HCT116 (cell line): ENCODE results near the gene SNRNP70.

Experiments used
- CTCF ChIP-seq, 3 experiments: fragments of 200-600 bp in 1 of 3; sonication (generic) in 1 of 3; IDR thresholded peaks in 2 of 3; conservative IDR thresholded peaks in 1 of 3; 2 replicates each; pipeline ENCODE4 v1.5.1; 2012 to 2017; ENCODE audit warnings: low read depth in 2 of 3, low read length in 2 of 3, antibody characterized with exemption in 1 of 3, borderline replicate concordance in 1 of 3, control low read depth in 1 of 3, mild to moderate bottlenecking in 1 of 3, mixed read lengths in 1 of 3, mixed run types in 1 of 3, moderate library complexity in 1 of 3; ENCODE audit not compliant: insufficient read depth in 1 of 3
- MAX ChIP-seq: IDR thresholded peaks from 2 replicates; pipeline ENCODE4 v1.6.1; 2012
- RAD21 ChIP-seq: IDR thresholded peaks from 2 replicates; pipeline ENCODE4 v1.6.1; 2012; ENCODE audit warnings: low read depth, mild to moderate bottlenecking
- SIN3A ChIP-seq: IDR thresholded peaks from 2 replicates; pipeline ENCODE4 v1.6.1; 2012; ENCODE audit warnings: low read depth

- no peak for TF ChIP-seq CTCF (IDR thresholded peaks at IDR 0.05 in 2 of 3, conservative IDR thresholded peaks at IDR 0.05 in 1 of 3; ENCODE audit: borderline replicate concordance in 1 of 3, insufficient read depth in 1 of 3, low read depth in 2 of 3, low read length in 2 of 3)
- no peak for TF ChIP-seq MAX
- no peak for TF ChIP-seq RAD21
- no peak for TF ChIP-seq SIN3A
These were observed 599 bp downstream of the SNRNP70 start for GRCh38 chr19:49085868-49086232.
